ENCODE data around the gene STPG2.
"Not testable (repeated sequence)": the region's sequence is repeated elsewhere in the genome, so short reads cannot be mapped to it uniquely, and the experiment has no call there.

The STPG2 gene

DNA sequence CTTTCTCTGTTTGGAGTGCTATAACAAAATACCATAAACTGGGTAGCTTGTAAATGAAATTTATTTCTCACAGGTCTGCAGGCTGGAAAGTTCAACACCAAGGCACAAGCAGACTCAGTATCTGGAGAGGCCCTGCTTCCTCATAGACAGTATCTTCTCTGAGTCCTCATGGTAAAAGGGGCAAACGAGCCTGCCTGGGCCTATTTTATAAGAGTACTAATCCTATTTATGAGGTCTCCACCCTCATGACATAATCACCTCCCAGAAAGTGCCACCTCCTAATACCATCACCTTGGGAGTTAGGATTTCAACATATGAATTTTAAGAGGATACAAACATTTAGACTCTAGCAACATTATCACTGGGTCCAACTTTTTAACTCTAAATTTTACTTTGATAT, 200.3 kb downstream of the STPG2 start:
- DNase-seq (ENCODE audit: low read depth) = no peak

DNA sequence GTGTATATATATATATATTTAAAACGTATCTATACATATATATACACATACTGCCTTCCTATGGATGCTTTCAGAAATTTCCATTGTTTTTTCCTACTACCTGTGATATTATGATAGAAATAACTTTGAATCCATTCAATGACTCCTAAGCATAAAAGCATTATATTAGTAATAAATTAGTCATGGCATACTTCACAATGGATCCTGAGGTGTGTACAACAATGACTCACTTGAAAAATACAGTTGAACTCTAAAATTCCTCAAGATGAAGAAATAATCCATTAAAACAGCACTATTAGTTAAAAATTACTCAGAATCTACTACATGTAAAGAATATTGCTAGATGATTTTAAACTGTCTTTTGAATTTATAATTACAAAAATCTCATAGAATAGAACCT, 201.1 kb downstream of the STPG2 start:
- DNase-seq (ENCODE audit: low read depth) = no peak

DNA sequence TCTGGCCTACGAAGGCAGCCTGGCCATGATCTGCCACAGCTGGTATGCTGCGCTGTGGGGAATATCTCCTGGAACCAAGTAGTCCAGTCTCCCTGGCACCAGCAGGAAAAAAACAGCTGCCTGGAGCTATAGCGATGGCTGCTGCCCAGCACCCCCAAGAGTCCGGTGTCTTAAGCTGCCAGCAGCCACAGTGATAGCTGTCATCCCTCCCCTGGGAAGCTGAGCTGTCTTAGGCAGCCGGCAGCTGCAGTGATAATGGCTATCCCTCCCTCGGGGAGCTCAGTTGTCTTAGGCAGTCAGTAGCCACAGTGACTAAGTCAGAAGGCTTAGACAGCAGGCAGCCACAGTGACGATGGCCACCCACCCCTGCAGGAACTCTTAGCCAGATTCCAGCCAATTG, 205.1 kb downstream of the STPG2 start:
- no peak for DNase-seq (ENCODE audit: low read depth)

DNA sequence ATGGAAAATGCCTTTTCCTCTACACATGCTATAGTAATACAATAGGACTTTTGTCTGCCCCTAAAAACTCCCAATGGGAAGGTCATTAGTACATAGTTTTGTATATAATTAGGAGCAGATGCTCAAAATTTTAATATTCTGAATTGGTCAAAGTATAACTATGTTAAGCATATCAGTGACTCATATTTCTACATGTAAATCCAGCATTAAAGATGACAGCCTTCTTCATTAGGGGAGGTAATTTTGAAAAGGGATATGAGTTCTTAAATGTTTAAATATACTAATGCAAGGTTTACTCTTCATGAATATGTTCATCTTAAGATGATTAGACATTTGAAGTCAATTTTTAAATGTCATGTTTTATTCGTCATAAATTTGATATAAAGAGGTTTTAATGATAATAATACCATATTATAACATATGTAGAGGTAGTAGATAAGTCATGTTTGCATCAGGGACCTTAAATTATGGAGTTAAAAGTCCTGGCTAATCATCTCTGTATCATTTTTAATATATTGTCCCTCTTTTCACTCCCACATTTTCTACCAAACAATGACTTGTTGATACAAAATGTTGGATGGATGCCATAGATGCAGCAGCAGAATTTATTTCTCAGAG, 218.8 kb downstream of the STPG2 start:
- no peak for DNase-seq (ENCODE audit: low read depth)

DNA sequence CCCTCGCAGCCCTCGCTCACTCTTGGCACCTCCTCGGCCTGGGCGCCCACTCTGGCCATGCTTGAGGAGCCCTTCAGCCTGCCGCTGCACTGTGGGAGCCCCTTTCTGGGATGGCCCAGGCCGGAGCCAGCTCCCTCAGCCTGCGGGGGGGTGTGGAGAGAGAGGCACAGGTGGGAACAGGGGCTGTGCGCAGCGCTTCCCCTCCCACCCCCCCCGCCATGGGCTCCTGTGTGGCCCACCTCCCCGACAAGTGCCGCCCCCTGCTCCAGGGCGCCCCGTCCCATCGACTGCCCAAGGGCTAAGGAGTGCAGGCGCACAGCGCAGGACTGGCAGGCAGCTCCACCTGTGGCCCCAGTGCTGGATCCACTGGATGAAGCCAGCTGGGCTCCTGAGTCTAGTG, 220.2 kb downstream of the STPG2 start:
- DNase-seq (ENCODE audit: low read depth) = no peak

DNA sequence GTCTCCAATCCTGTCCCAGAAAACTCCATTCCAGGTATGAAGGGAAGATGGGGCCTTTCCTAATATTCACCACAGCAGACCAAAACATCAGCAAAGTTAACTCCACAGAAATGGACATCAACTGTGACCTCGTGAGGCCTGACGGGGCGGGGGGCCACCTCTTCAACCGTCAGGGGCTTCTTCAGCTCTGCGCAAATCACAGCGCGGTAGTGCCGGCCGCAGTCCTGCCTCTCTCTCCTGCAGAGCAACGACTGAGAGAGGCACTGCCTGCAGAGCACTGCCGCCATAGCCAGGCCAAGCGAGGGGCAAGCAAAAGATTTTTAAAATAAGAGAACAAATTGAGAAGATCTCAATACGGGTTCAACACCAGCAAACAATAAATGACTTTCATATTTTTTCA, 226.2 kb downstream of the STPG2 start:
- DNase-seq (ENCODE audit: low read depth) = no peak

DNA sequence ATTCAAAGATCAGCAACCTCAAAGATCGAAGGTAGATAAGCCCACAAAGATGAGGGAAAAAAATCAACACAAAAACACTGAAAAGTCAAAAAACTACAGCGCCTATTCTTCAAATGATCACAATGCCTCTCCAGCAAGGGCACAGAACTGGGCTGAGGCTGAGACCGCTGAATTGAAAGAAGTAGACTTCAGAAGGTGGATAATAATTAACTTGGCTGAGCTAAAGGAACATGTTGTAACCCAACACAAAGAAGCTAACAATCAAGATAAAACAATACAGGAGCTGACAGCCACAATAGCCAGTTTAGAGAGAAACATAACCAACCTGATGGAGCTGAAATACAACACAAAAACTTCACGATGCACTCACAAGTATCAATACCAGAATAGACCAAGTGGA, 231.1 kb downstream of the STPG2 start:
- no peak for DNase-seq (ENCODE audit: low read depth)

DNA sequence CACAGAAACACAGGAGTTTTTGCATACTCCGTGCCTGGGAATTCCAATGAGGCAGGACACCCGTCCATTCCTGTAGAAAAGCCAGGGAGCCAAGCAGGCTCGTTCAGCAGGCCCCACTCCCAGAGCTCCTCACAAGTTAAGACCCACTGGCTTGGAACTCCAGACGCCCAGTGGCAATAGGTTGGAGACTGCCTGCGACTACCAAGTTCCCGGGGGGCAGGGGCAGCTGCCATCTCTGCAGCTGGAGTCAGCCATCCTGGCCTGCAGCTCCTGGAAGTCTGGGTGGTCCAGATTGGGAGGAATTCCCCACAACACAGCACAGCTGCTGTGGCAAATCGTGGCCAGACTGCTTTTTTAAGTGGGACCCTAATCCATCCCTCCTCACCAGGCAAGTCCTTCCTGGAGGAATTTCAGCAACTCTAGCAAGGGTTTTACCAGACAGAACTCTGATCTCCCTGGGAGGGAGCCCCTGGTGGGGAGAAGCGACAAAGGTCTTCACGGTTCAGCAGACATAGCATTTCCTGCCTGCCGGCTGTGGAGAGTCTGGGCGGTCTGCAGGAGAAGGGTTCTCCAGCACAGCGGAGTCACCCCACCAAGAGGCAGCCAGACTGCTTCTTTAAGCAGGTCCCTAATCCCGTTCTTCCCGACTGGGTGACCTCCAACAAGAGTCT, 231.9 kb downstream of the STPG2 start:
- DNase-seq (ENCODE audit: low read depth) = no peak

DNA sequence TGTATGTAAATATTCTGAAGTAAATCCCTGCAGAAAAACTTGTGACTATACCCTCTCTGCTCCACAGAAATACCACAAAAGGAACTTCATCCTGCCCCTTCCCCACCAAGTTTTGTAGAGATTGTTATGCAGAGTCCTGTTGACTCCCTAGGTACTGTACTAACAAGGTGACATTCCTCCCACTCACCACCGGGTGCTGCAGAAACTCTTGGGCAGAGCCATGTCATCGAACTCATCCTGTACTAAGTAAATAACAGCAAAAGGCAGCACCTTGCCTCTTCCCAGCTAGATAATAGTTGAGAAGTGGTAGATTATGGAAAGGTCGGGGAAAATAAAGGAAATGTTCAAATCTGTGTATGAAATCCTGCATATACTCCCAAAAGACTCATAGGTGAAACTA, 233.3 kb downstream of the STPG2 start:
- no peak for DNase-seq (ENCODE audit: low read depth)

DNA sequence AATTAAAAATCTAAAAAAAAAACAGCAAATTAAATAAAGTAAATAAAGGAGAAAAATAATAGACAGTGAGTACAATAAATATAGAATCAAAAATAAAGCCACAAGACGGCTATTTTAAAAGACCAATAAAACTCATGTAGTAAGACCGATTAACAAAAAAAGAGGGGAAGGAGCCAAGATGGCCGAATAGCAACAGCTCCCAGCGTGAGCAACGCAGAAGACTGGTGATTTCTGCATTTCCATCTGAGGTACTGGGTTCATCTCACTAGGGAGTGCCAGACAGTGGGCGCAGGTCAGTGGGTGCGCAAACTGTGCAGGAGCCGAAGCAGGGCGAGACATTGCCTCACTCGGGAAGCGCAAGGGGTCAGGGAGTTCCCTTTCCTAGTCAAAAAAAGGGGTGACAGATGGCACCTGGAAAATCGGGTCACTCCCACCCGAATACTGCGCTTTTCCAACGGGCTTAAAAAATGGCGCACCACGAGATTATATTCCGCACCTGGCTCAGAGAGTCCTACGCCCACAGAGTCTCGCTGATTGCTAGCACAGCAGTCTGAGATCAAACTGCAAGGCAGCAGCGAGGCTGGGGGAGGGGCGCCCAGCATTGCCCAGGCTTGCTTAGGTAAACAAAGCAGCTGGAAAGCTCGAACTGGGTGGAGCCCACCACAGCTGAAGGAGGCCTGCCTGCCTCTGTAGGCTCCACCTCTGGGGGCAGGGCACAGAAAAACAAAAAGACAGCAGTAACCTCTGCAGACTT, 239.7 kb downstream of the STPG2 start:
- DNase-seq (ENCODE audit: low read depth) = not testable (repeated sequence)

DNA sequence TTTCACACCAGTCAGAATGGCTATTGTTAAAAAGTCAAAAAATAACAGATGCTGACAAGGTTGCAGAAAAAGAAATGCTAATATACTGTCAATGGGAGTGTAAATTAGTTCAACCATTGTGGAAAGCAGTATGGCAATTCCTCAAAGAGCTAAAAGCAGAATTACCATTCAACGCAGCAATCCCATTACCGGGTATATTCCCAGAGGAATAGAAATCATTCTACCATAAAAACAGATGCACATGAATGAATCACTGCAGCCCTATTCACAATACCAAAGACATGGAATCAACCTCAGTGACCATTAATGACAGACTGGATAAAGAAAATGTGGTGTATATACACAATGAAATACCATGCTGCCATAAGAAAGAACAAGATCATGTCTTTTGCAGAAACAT, 243.0 kb downstream of the STPG2 start:
- DNase-seq (ENCODE audit: low read depth) = no peak

DNA sequence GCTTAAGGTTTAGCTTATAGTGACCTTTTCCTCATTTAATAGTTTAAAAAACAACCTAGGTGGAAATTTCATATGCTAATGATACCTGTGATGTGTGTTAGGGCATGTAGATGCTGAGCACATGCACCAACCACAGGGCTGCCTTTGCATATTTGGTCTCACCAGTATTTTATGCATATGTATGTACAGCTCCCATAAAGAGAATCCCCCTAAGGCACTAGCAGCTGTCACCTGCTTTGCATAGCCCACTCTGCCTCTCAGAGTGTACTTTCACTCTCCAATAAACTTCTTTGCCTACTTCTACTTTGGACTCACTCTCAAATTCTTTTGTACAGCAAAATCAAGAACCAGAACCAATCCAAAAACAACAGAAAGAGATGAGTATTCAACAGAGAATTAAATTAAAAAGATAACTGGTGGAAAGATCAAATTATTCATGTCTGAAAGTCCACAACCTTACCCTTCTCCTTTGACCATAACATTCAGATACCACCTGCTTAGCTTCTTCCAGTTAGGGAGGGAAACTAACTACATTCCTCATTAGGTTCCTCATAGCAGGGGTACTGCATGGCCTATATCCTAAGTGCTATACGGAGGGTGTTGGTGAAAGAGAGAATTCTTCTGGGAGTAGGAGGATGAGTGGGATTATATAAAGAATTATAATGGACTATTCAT, 250.5 kb downstream of the STPG2 start:
- DNase-seq (ENCODE audit: low read depth) = no peak

DNA sequence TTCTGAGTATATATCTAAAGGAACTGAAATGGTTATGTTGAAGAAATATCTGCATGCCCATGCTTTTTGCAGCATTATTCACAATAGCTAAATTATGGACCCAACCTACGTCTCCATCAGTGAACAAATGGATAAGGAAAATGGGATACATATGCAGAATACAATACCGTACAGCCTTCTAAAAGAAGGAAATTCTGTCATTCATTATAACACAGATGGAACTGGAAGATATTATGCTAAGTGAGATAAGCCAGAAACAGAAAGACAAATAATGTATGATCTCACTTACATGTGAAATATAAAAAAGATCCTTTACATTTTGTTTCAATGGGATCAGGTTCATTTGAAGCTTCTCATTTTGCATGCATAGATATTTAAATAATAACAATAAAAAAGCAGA, 263.3 kb downstream of the STPG2 start:
- no peak for DNase-seq (ENCODE audit: low read depth)

DNA sequence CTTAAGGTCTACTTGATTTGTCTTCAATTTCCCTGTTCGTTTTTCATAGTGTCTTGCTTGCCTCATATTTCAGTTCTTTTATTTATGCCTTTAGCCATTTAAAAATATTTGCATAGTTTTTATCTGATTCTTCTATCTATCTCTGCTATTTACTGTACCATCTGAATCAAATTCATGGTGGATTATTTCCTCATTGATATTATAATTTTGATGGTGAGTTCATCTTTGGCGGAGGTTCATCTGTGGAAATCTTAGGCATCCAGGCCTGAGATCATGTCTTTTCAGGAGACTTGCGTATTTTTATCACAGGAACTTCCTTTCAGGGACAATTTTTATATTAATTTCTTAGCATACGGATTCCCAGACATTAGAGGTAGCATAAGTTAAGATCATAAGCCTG, 275.2 kb downstream of the STPG2 start:
- no peak for DNase-seq (ENCODE audit: low read depth)

DNA sequence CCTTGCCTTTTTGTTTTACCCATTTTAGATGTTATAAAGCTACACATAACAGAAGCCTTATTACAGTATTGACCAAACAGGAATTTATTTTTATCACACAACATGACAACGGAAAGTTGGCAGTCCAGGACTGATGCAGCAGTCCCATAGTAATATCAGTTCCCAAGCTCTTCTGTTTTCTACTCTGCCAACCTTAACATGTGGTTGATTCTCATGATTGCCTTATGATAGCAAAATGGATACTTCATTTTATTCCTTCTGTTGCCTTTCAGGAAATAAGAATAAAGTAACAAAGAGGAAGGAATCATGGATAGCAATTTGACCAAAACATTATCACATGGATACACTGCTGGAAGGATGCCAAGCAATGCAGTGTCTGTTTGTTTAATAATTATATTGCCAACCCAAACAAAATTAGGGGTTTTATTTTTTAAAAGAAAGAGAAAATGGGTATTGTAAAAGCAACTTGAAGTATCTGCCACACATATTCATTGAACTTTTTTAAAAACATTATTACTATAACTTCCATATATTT, 275.7 kb downstream of the STPG2 start:
- DNase-seq (ENCODE audit: low read depth) = no peak

DNA sequence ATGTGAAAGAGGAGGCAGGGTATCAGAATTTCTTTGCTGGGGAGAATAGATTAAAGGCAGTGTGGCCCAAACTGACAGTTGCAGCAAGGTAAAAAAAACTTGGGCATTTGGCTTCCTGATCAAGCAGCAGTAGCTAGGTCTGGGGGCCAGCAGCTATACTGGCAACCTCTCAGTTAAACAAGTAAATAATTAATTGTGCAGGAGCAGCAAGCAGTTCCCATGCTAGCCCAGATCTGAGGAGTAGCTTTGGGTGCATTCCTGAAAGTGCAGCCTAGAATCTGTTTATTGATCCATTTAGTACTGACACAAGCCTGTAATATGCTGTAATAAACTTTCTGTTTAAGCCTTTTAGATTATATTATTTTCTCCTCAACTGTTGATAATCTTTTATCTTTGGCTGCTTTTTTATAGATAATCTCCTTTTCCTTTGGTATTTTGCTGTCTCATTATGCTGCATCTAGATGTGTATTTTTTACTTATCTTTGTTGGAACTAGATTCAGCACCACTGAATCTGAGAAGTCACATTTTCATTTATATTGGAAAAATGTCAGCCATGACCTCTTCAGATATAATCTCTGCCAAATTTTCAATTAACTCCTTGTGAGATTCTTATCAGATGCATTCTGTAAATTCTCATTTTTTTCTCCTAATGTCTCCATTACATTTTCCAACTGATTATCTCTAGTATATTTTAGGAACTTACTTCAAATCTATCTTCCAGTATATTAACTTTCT, 276.3 kb downstream of the STPG2 start:
- no peak for DNase-seq (ENCODE audit: low read depth)

DNA sequence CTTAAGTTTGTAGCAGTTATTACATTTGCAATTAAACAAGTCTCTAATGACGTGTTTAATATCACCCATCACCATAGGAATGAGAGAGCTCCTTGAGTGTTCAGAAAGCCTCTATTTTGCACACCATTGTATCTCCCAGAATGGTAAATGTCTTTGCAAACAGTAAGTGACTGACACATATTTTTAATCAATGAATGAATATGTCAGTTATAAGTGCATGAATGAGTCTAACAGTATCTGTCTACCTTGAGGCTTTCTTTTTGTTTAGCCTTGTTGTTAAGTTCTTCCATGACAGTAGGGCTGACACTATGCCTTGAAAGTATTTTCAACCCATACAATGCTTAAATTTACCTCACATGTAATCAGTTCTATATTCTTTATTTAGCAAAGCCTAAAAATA, 292.2 kb downstream of the STPG2 start:
- DNase-seq (ENCODE audit: low read depth) = no peak

DNA sequence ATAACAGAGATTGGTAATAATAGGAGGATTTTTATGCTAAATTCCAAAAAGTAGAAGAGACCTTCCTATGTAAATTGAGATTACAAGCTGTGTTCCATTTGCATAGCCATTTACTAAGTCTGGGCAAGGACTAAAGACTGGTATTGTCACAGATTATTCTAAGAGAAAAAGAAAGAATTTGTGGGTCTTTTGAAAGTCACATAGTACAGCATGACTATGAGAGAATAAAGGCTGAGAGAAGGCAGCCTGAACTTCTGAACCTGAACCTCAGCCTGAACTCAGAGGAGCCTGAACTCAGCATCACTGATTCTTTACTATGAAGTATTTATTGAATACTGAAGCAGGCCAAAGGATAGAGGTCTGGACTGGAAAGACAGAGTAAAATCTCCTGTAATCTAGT, 297.5 kb downstream of the STPG2 start:
- DNase-seq (ENCODE audit: low read depth) = no peak

DNA sequence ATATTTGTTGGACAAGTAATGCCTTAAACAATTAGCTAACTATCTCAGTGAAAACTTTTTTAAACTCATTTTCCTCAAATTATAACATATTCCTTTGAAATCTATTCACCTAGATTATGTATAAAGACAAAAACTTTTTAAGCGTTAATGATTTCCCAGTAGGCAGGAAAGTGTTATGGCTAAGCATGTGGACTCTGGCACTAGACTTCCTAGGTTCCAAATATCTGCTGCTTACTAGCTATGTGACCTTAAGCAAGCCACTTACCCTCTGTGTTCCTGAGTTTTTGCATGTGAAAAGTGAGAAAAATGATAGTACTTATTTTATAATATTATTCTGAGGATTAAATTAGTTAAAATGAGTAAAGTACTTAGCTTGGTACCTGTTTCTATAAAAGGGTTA, 301.8 kb downstream of the STPG2 start:
- no peak for DNase-seq (ENCODE audit: low read depth)

DNA sequence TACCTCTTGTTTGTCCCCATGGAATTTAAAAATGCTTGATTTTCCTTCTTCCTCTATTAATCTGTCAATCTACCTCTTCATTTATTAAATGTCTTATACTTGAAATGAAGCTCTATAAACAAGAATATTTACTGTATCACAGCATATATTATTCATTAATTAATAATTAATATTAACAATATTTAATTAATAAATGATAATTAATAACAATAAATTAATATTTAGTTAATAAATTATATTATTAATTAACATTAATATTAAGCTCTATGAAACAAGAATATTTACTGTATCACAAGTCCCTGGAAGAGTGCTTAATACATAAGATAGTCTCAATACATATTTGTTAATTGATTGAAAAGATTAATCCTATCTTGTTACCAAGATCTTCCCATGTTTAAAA, 306.6 kb downstream of the STPG2 start:
- DNase-seq (ENCODE audit: low read depth) = no peak

DNA sequence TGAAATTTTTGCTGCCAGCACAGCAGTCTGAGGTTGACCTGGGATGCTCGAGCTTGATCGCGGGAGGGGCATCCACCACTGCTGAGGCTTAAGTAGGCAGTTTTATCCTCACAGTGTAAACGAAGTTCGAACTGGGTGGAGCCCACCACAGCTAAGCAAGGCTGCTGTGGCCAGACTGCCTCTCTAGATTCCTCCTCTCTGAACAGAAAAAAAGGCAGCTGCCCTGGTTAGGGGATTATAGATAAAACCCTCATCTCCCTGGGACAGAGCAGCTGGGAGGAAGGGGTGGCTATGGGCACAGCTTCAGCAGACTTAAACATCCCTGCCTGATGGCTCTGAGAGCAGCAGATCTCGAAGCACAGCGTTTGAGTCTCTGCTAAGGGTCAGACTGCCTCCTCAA, 314.6 kb downstream of the STPG2 start:
- DNase-seq (ENCODE audit: low read depth) = no peak

DNA sequence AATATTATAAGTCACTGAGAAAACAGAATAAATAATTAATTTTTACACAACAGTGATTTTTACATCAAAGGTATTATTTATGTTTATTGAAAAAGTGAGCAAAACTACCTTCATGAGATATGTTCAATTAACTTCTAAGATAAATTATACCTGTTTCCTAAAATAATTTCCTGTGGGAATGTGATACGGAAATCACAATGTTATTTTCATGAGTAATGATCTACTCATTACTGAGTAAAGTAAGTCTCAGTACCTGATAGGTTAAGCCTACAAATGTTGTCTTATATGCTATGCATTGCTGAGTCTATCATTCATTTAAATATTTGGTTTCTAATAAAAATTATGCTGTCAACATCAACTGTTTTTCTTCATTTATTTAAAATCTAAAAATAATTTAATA, 324.0 kb downstream of the STPG2 start:
- DNase-seq (ENCODE audit: low read depth) = no peak

Data from activated T-cell treated with anti-CD3 and anti-CD28 coated beads for 48 hours (primary cell).